Activated B cell treated with CpG ODN at 0.5 μM for 24 hours (primary cell): ENCODE results near the gene C17orf100. TPM values are rescaled to one million over a fixed set of nuclear protein-coding genes. Genes with fewer than 3 reads are reported as not detected.

Experiments used
- ATAC-seq: fragments of 200-7000 bp; cut with Tn5 transposase; one replicate; pipeline ENCODE4 v1.10.0; 2021; ENCODE audit warnings: low read depth, mild to moderate bottlenecking, moderate library complexity
- CTCF ChIA-PET: fragments of 350-600 bp; sonication (Branson Sonifier 250); formaldehyde crosslinking; loops from one replicate; lab custom pipeline; 2021; ENCODE audit warnings: antibody characterized with exemption; lab: Charles Lee
- POLR2A ChIA-PET: fragments of 350-600 bp; sonication (Branson Sonifier 250); formaldehyde crosslinking; loops from one replicate; lab custom pipeline; 2021; ENCODE audit warnings: antibody characterized with exemption; lab: Charles Lee
- DNase-seq: peaks from one replicate; pipeline ENCODE4 v3.0.0; 2022
- H3K27ac Mint-ChIP-seq: one replicate; pipeline ENCODE4 v1.8.0; 2020; ENCODE audit warnings: mixed read lengths
- H3K27me3 Mint-ChIP-seq: one replicate; pipeline ENCODE4 v1.8.0; 2021; ENCODE audit warnings: mixed read lengths
- H3K36me3 Mint-ChIP-seq: one replicate; pipeline ENCODE4 v1.8.0; 2021; ENCODE audit warnings: low read depth, mixed read lengths
- H3K4me1 Mint-ChIP-seq: one replicate; pipeline ENCODE4 v1.8.0; 2021; ENCODE audit warnings: mixed read lengths
- H3K4me3 Mint-ChIP-seq: one replicate; pipeline ENCODE4 v1.8.0; 2020; ENCODE audit warnings: mild to moderate bottlenecking, mixed read lengths
- H3K9me3 Mint-ChIP-seq: one replicate; pipeline ENCODE4 v1.8.0; 2020; ENCODE audit warnings: mixed read lengths
- intact Hi-C: fragments of 100-400 bp; cut with micrococcal nuclease; formaldehyde crosslinking; loops from one replicate; pipeline ENCODE4 v1.15.1; 2024
- total RNA-seq: library from RNA; stranded (reverse); gene quantifications from 2 replicates; pipeline ENCODE4 v1.2.3, GENCODE V29; 2022
- TF ChIP-seq, protein P1 (sequence below): fragments of 200-600 bp; IDR thresholded peaks from one replicate; pipeline ENCODE4 v1.8.0; 2022; ENCODE audit warnings: antibody characterized with exemption, mild to moderate bottlenecking

The C17orf100 gene
- total RNA-seq, 1 donor from 2014 or later, result 3.5 TPM

DNA sequence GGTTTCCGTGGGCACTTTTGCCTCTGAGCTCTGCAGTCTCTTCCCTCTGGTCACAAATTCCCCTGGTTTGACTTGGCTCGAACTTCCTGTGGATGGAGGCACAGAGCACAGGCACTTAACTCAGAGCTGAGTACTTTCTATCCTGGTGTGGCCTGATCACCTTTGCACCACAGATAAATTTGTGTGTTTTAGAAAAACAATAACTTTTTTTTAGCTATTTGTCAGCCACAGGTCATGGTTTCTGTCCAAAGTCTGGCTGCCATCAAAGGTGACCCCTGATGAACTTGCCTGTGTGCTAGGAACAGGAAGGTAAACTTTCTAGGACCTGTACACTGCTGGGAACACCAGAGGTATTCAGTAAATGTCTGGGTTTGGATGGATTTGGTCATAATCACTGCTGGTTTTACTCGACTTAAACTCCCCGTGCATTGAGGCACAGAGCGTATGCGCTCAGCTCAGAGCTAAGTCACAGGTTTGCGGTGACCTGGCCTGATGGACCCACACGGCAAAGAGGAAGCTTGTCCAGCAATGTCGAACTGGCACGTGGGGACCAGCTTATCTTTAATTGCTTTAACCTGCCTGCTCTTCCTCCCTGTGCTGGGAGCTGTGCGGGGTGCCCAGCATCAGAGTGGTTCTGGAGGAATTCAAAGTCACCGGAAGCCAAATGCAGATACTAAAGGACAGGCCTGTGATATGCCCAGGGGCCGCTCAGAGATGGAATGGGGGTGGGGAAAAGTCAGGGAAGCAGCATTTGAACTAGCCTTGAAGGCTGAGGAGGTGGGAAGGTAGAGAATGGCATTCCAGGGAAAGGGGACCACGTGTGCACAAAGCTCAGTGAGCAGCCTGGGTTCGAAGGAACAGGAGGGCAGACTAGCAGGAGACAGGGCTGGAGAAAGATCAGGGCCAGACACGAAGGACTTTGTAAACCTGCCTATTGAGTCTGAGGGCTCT, 48.7 kb downstream of the C17orf100 start:
- CTCF ChIA-PET, result interaction anchor here (2.5 kb wide), 1 partner anchor 227 kb away, joined by 15 read pairs; no protein-coding TSS in a partner anchor
- H3K27ac Mint-ChIP-seq, result no peak overlapping the region

DNA sequence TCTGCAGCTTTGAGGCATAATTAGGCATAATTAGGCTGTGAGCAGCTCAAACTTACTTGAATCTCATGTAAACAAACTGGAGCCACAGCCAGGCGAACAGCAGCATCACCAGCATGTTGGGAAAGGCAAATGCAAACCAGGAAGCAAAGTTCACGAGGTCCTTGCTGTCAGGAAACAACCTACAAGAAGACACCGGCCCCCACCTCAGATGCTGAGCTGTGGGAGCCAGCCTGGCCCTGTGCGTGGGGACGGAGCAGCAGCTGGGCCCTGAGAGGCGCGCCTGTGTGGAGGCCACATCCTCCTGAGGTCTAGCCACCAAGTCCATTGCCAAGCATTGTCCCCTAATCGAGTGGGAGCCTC, 49.4 kb downstream of the C17orf100 start:
- Mint-ChIP-seq H3K27ac (no peak overlapping the region), H3K27me3 (peaks cover 18% of the 10 kb centered on the region), H3K4me1 (peaks cover 3% of the 10 kb centered on the region), H3K9me3 (no peaks in the 10 kb centered on the region), H3K36me3 (no peaks in the 10 kb centered on the region), H3K4me3 (no peak overlapping the region)
- no peak for ATAC-seq
- ChIA-PET CTCF (interaction anchor here (2.5 kb wide), 1 partner anchor 228 kb away, joined by 15 read pairs; no protein-coding TSS in a partner anchor), POLR2A (no interaction called here)
- no peak for DNase-seq
- intact Hi-C loops, result loop anchor here (1.0 kb wide), 1 partner anchor 228 kb away; no protein-coding TSS in a partner anchor
- TF ChIP-seq, protein P1, sequence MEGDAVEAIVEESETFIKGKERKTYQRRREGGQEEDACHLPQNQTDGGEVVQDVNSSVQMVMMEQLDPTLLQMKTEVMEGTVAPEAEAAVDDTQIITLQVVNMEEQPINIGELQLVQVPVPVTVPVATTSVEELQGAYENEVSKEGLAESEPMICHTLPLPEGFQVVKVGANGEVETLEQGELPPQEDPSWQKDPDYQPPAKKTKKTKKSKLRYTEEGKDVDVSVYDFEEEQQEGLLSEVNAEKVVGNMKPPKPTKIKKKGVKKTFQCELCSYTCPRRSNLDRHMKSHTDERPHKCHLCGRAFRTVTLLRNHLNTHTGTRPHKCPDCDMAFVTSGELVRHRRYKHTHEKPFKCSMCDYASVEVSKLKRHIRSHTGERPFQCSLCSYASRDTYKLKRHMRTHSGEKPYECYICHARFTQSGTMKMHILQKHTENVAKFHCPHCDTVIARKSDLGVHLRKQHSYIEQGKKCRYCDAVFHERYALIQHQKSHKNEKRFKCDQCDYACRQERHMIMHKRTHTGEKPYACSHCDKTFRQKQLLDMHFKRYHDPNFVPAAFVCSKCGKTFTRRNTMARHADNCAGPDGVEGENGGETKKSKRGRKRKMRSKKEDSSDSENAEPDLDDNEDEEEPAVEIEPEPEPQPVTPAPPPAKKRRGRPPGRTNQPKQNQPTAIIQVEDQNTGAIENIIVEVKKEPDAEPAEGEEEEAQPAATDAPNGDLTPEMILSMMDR, result no peak

More for the DNA sequence above, 48.7 kb downstream of the C17orf100 start:
- H3K4me3 Mint-ChIP-seq, result no peak overlapping the region
- no peaks in the 10 kb centered on the region for H3K36me3 Mint-ChIP-seq
- H3K9me3 Mint-ChIP-seq, result no peaks in the 10 kb centered on the region
- intact Hi-C loops, result no loop called here
- H3K4me1 Mint-ChIP-seq, result peaks cover 3% of the 10 kb centered on the region
- H3K27me3 Mint-ChIP-seq, result peaks cover 17% of the 10 kb centered on the region
- TF ChIP-seq, protein P1, result no peak
- ATAC-seq (no peak), DNase-seq (no peak)
- POLR2A ChIA-PET, result no interaction called here

DNA sequence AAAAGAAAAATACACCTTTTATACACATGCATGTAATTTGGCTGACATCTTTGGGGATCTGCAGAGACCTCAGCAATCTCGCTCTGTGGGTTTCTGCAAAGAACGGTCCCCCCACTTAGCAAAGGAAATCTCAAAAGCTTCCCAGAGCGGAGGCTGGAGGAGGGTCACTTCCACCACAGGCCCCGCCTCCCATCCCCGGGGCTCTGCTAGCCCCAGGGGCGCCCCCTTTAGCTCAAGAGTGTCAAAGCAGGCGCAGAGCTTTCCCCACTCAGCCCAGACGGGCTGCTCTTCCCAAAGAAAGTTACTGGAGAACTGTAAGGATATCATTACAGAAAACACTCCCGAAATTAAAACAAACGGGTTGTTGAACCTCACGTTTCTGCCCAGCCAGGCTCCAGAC, 50.2 kb downstream of the C17orf100 start:
- H3K27ac Mint-ChIP-seq, result no peak overlapping the region
- H3K9me3 Mint-ChIP-seq, result no peaks in the 10 kb centered on the region
- intact Hi-C loops, result loop anchor here (1.0 kb wide), 1 partner anchor 228 kb away; no protein-coding TSS in a partner anchor
- CTCF ChIA-PET, result interaction anchor here (0.9 to 2.5 kb wide), 2 partner anchors 204 to 229 kb away, joined by 4 to 15 read pairs; no protein-coding TSS in a partner anchor
- H3K4me1 Mint-ChIP-seq, result peaks cover 3% of the 10 kb centered on the region
- peak; percentile 22 for DNase-seq
- peak; percentile 62 for ATAC-seq
- POLR2A ChIA-PET, result no interaction called here
- peaks cover 19% of the 10 kb centered on the region for H3K27me3 Mint-ChIP-seq
- H3K36me3 Mint-ChIP-seq, result no peaks in the 10 kb centered on the region
- H3K4me3 Mint-ChIP-seq, result no peak overlapping the region
- TF ChIP-seq, protein P1, result no peak

DNA sequence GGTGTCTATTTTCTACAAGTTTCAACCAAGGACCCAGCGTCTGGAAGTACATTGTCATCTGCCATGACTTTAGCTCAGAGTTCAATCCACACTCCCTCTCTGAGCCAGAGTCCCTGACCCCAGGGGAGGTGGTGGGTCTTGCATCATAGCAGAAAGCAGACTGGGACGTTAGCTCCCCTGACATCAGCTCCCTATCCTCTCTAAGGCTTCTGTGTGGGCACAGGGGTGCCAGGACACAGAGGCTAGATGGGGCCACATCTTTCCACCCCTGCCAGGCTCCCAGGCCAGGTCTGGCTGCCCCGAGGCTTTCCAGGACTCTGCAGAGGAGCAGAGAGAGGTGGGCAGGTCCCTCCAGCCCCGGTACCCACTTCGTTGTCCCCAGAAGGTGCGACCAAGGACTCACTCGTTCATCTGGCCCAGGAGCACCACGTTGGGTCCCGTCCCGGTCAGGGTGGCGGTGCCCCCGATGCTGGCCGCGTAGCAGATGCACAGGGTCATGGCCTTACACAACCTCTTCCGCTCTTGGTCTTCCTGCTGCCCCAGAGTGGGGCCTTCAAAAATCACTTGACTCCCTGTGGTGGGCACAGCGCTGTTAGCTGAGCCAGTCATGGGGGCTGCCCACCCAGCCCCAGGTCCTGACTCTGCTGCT, 51.1 kb downstream of the C17orf100 start:
- Mint-ChIP-seq H3K4me3 (no peak overlapping the region), H3K27me3 (peaks cover 20% of the 10 kb centered on the region), H3K27ac (no peak overlapping the region), H3K9me3 (no peaks in the 10 kb centered on the region), H3K4me1 (peaks cover 3% of the 10 kb centered on the region), H3K36me3 (no peaks in the 10 kb centered on the region)
- ATAC-seq (no peak), DNase-seq (no peak)
- ChIA-PET CTCF (interaction anchor here (1.1 kb wide), 1 partner anchor 17 kb away, joined by 3 read pairs; no protein-coding TSS in a partner anchor), POLR2A (no interaction called here)
- TF ChIP-seq, protein P1, result no peak
- intact Hi-C loops, result no loop called here

Other genes with a start within 250 kb of the C17orf100 start
- gene AIPL1, start 216.6 kb upstream of the C17orf100 start, total RNA-seq, result not detected in 2 replicates
- gene PIMREG, start 207.3 kb upstream of the C17orf100 start, total RNA-seq, result 0.27 and 0.69 TPM in 2 replicates
- 0.69 and 1.1 TPM in 2 replicates for gene PITPNM3, start 95.2 kb upstream of the C17orf100 start, total RNA-seq
- 21.0 and 24.7 TPM in 2 replicates for gene KIAA0753, start 11.1 kb upstream of the C17orf100 start, total RNA-seq
- 42.7 and 54.5 TPM in 2 replicates for gene TXNDC17, start 10.7 kb upstream of the C17orf100 start, total RNA-seq
- gene MED31, start 157 bp upstream of the C17orf100 start, total RNA-seq, result 16.5 and 23.4 TPM in 2 replicates
- gene SLC13A5, start 61.6 kb downstream of the C17orf100 start, total RNA-seq, result not detected in 2 replicates
- gene XAF1, start 104.3 kb downstream of the C17orf100 start, total RNA-seq, result 50.4 and 62.5 TPM in 2 replicates
- gene FBXO39, start 124.5 kb downstream of the C17orf100 start, total RNA-seq, result 0.12 and 0.22 TPM in 2 replicates
- not detected in 2 replicates for gene TEKT1, start 180.0 kb downstream of the C17orf100 start, total RNA-seq